Measurements from ENCODE around the gene XRCC3.

Gene XRCC3

GRCh38 chr14:103715052-103716000 lies at the start of gene XRCC3, which contains the start of gene ZFYVE21:
TSS of gene XRCC3 (minus strand) at chr14:103715451. CDS start at chr14:103711087, 4,364 bp downstream.
TSS of gene ZFYVE21 (plus strand) at chr14:103715810. CDS start at chr14:103715842, 32 bp downstream.
- DNase-seq (ENCODE audit: low spot score), result peak; percentile 99

DNA sequence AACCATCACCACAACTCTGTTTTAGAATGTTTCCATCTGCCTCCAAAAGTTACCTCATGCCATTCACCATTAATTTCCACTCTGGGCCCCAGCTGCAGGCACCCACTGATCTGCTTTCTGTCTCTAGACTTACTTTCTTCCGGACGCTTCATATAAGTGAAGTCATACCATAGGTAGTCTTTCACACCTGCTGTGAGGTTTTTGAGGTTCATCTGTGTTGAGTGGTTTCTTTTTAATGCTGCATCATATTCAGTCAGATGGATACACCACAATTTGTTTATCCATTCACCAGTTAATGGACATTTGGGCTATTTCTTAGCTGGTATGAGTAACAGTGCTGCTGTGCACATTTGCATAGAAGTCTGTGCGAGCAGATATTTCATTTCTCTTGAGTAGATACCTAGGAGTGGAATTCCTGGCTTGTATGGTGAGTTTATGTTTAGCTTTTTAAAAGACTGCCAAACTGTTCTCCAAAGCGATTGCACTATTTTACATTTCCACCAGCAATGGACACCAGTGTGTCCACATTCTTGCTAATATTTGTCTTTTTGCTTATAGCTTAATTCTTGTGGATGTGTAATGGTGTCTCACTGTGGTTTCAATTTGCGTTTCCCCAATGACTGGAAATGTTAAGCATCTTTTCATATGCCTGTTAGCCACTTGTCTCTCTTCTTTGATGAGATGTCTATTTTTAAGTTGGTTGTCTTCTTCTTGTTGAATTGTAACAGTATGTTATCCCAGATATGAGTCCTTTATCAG lies 48.7 kb upstream of the XRCC3 start:
- no peak for DNase-seq (ENCODE audit: low spot score)

GRCh38 chr14:103762541-103762940 lies 47.3 kb upstream of the XRCC3 start:
- DNase-seq (ENCODE audit: low spot score), result no peak

GRCh38 chr14:103762036-103762435 lies 46.8 kb upstream of the XRCC3 start:
- DNase-seq (ENCODE audit: low spot score), result no peak

GRCh38 chr14:103758059-103758776 lies 43.0 kb upstream of the XRCC3 start:
- no peak for DNase-seq (ENCODE audit: low spot score)

GRCh38 chr14:103755060-103755459 lies 39.8 kb upstream of the XRCC3 start:
- no peak for DNase-seq (ENCODE audit: low spot score)

DNA sequence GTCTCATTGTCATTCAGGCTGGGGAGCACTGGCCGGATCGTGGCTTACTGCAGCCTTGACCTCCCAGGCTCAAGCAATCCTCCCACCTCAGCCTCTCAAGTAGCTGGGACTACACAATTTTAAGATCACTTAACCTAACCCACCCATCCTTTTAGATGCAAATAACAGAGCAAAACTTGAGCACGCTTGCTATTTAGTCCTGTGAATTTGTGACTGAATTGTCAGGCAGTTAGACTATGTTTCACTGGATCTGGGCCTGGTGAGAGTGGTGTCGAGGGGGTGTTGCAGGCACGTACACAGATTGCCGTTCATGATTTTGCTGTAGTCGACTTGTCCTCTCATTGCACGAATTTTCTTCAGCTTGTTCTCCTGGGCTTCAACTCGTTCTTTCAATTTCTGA lies 38.5 kb upstream of the XRCC3 start:
- no peak for DNase-seq (ENCODE audit: low spot score)

DNA sequence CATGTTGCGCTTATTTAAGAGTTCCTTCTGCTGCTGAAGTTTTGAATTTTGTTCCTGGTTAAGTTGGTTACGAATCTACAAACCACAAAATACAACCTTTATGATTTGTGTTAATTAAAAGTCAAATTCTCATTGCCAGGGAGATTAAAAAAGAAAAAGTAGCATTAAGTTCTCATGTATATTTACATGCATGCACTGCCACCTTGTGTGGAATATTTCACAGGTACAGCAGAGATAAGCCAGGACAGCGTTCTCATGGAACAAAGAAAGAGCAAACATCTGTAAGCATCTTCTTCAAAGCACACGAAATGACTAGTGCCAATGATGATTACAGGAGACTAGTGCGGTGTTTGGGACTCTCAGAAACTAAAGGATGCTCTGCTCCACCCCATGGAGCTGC lies 34.6 kb upstream of the XRCC3 start:
- no peak for DNase-seq (ENCODE audit: low spot score)

- no peak for DNase-seq (ENCODE audit: low spot score)
These were observed 34.2 kb upstream of the XRCC3 start for GRCh38 chr14:103749452-103749851.

DNA sequence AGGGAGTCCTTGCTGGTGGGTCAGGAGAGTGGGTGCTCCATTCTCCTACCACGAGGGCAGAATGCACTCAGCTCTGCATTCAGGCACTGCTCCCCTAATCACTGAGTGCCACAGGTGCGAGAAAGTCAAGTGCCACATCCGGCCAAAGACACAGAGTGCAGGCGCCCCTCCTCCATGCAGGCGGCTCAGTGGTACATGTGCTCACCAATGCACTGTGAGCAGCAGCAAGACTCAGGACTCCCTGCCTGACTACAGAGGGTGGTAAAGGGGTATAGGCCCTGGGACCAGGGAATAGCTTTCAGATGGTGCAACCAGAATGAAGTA lies 33.2 kb upstream of the XRCC3 start:
- DNase-seq (ENCODE audit: low spot score), result no peak

DNA sequence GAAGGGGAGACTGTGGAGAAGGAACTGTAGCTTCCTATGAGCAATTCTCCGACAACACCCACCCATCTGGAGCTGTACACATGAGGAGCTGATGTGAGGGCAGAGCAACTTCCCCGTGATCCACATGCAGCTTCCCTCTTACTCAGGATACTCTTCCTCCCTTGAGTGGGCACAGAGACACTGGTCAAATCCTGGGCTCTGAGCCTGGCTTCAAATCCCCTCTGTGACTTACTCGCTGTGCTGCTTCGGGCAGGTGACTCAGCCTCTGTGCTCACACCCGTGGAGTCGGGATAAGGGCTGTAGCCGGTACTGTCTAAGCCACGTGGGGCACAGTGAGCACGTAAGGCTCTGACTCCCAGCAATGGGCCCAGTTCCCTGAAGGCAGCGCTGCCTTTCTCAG lies 31.4 kb upstream of the XRCC3 start:
- DNase-seq (ENCODE audit: low spot score), result no peak

DNA sequence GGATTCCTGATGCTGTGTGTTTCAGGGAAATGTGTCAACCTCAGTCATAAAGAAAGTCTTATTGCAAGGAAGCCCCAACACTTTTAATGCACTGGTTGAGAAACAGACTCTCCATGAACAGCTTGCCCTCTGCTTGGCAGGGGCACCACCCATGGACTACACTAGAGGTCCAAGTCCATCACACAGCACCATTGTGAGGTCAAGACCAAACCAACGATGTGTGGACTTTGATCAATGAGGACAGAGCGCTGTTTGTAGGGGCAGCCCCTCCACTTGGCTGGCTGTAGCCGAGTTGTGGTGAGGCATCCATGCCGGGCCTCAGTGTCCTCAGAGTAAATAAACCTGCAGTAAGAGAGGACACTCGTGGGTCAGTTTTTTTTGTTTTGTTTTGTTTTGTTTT lies 30.2 kb upstream of the XRCC3 start:
- DNase-seq (ENCODE audit: low spot score), result no peak

- no peak for DNase-seq (ENCODE audit: low spot score)
These were observed 29.6 kb upstream of the XRCC3 start for GRCh38 chr14:103744621-103745395.

GRCh38 chr14:103743691-103744090 lies 28.4 kb upstream of the XRCC3 start:
- DNase-seq (ENCODE audit: low spot score), result no peak

DNA sequence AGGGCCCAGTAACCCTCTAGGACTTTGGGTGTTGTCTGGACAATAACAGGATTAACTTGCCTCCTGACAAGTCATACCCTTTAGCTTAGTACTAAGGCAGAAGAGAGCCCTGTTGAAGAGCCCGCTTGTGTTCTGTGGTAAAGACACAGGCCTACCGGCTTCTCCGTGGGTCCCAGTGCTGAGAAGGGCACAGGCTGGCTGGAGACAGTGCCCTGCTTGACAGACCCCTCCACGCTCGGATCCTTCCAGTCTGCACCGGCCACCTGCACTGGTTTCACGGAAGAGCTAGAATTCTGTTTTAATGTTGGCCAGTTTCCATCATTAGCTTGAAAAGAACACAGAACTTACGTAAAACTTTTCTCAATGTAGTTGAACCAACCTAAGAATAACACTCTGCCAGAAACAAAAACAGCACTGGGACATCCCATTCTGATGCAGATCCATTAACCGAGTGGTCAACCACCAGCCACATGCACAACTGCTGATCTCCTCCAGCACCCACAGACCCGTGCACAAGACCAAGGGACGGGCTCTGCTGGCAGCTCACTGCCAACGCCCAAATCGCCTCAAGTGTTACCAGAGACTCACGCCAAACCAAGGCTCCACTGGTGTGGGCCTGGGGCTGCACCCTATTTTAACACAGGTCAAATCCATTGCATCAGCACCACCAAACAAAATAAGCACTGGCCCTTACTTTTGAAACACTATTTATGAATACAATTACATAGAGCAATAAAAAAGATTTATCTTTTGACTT lies 27.4 kb upstream of the XRCC3 start:
- DNase-seq (ENCODE audit: low spot score), result no peak

DNA sequence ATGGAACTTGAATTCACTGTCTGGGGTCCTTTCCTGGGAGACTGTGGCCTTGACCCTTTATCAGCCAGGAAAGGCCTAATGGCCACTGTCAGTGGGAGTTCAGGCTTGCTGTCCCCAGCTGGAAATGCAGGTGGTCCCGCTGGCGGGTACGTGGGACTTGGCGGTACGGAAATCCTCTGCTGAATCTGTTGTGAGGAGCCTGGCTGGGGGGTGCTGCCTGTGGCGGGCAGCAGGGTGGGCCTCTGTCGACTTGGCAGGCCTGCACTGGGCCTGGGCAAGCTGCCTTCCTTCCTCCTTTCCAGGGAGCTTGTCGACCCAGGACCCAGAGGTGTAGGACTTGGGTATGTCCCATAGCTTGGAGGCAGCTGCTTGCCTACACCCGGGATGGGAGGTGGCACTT lies 26.6 kb upstream of the XRCC3 start:
- DNase-seq (ENCODE audit: low spot score), result no peak

DNA sequence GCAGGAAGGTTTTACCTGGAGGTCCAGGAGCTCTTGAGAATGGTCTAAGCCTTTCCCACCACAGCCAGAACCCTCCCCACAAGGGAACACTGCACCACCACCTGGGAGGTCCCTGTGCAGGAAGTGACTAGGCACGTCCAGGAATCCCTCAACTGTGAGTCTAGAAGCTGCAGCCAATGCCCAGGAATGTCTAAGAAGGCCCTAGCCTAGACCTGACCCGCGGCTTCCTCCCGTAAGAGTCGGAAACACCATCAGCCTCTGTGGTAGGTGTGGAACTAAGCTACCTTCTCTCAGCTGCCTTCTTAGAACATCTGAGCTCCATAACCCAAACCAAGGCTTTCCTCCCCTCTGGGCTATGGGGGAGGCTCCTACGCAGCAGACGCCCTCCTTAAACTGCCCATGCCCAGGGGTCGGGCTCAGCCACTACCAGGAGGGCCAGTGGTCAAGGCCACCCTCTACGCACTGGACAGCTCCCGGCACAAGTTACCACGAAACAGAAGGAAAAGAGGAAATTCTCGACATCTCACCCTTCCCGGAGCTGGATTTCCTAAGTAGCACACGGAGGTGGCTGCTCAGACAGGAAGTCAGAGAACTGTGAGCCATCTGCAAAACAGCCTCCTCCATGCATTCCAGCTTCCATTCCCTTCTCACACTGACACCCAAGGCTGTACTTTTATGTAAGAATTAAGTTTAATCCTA lies 25.9 kb upstream of the XRCC3 start:
- DNase-seq (ENCODE audit: low spot score), result no peak

- DNase-seq (ENCODE audit: low spot score), result no peak
These were observed 24.7 kb upstream of the XRCC3 start for GRCh38 chr14:103739793-103740501.

- DNase-seq (ENCODE audit: low spot score), result no peak
These were observed 24.2 kb upstream of the XRCC3 start for GRCh38 chr14:103739466-103739792.

All from D341Med (cell line).